GM21528 (cell line): ENCODE results near the gene FSHR.

Experiments
- ATAC-seq: cut with Tn5 transposase; IDR thresholded peaks from one replicate; pipeline ENCODE4 v1.9.1; 2021; ENCODE audit warnings: mild to moderate bottlenecking, moderate library complexity; ENCODE audit not compliant: unreplicated experiment, low FRiP score

The FSHR gene, protein sequence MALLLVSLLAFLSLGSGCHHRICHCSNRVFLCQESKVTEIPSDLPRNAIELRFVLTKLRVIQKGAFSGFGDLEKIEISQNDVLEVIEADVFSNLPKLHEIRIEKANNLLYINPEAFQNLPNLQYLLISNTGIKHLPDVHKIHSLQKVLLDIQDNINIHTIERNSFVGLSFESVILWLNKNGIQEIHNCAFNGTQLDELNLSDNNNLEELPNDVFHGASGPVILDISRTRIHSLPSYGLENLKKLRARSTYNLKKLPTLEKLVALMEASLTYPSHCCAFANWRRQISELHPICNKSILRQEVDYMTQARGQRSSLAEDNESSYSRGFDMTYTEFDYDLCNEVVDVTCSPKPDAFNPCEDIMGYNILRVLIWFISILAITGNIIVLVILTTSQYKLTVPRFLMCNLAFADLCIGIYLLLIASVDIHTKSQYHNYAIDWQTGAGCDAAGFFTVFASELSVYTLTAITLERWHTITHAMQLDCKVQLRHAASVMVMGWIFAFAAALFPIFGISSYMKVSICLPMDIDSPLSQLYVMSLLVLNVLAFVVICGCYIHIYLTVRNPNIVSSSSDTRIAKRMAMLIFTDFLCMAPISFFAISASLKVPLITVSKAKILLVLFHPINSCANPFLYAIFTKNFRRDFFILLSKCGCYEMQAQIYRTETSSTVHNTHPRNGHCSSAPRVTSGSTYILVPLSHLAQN

DNA sequence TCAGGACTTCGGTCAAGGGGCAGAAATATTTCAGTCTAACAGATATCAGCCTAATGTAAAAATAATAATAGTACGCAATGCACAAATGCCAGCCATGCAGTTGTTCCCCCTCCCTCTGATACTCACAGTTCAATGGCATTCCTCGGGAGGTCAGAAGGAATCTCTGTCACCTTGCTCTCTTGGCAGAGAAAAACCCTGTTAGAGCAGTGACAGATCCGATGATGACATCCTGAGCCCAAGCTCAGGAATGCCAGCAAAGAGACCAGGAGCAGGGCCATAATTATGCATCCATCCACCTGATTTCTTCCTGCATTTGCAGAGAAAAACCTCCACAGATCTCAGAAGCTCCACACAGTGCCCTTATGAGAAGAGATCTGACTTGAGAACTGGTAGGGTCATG is at the start of gene FSHR:
TSS of gene FSHR (minus strand) at position 376 of the 400 bp plus-strand sequence. CDS start at position 278, 98 bp downstream.
- ATAC-seq = no peak

DNA sequence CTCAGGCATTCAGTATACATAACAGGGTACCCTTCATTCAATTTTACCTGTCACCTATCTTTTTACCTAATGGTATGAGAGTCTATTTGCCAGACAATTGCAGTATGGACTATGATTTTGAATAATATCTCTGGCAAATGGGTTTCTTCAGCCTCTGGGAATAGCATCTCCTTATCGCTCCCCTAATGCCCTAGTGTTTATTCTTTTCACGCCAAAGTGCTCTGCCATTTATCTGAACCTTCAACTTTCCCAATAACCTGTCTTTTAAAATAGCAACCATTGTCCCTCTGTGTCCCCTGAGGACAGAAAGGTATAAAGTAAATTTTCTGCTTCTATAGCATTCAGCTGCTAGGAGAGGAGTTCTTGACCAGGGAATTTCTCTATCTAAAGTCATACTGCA is 45.0 kb upstream of the FSHR start:
- no peak for ATAC-seq

DNA sequence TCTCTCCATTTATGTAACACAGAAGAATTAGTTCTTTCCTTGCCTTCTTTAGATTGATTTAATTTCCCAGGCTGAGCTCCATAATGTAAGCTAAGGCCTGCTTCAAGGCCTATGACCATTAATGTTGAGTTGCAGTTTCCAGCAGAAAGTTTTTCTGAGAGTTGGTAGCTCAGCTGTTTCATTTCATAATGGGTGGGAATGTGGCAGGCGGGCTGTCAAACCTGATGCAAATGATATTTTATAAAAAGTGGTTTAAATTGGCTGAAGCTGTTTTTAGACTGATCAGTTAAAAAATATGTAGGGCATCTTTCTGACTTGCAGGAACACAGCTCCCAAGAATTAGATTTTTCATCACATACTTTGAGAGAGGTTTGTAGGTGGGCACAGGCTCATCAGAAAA is 40.4 kb upstream of the FSHR start:
- no peak for ATAC-seq

DNA sequence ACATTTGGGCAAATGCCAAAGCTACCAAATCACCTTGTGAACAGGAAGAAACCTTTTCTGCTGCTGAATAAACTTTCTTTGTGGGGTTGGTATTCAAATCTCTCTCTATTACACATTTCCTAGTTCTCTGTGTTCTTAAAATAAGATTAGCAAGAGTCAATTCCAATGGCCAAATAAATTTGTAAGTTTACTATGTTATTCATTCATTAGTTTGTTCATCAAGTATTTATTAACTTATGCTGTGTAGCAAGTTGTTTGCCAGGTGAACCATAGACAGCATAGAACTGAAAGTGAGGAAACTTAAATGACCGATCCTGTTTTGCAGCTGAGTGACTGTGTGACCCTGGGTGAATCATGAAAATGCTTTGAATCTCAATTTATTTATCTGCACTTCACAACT is 37.7 kb upstream of the FSHR start:
- no peak for ATAC-seq

DNA sequence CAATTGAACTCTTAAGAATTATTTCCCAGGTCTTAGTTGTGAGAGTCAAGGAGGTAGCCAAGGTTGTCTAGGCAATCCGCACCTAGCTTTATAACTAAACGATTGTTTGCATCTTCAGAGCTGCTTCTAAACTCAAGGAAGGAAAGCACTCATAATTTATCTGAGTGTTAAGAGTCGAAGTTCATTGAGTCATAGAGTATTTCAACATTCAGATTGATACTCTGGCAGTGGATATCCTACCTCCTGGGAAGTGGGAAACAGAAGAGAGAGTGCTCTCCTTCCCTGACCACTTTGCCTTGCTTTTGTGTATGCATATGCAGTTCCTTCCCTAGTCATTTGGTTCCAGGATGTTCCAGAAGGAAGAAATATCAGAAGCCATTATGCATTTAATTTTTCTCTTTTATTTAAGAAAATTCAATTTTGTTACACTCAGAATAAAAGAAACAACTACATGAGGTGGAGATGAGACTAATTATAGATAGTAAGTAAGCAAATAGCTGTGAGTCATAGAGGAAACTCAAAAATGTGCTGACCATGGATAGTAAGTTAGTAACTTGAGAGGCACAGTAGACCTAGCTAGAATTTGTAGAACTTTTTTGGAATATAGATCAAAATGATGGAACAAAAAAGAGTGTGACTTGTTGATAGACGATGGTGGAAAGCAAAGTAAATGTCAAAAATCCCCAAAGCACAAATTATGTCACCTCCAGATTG is 35.4 kb upstream of the FSHR start:
- no peak for ATAC-seq

DNA sequence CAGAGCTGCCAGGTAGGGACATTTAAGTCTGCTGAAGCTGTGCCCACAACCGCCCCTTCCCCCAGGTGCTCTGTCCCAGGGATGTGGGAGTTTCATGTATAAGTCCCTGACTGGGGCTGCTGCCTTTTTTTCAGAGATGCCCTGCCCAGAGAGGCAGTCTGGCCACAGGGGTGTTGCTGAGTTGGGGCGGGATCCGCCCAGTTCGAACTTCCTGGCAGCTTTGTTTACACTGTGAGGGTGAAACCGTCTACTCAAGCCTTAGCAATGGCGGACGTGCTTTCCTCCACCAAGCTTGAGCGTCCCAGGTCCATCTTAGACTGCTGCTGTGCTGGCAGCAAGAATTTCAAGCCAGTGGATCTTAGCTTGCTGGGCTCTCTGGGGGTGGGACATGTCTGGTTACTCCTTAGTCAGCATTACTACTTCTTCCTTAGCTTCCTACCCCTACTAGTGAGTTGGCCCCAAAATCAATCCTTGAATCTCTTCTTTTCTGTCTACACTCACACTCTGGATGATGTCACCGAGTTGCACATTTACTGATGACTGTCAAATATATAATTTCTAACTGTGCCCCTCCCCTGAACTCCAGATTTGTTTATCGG is 31.8 kb upstream of the FSHR start:
- ATAC-seq = no peak

DNA sequence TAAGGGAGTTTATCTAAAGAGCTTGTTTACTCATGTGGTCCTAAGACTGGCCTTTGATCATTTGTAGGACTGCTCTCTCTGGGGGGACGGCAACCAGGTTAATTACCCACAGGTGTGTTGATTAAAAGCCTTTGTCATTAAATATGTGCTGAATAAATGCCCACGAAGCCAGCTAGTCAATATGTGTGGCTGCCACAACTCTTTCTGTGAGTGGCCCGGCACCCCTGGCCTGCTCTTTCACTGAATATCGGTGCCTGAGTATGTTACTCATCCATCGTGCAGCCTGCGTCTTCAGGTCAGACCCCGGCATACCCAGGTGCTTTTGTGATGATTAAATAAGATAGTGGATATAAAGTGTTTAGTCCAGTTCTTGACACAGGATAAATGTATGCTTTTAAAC is 24.3 kb upstream of the FSHR start:
- ATAC-seq = no peak

DNA sequence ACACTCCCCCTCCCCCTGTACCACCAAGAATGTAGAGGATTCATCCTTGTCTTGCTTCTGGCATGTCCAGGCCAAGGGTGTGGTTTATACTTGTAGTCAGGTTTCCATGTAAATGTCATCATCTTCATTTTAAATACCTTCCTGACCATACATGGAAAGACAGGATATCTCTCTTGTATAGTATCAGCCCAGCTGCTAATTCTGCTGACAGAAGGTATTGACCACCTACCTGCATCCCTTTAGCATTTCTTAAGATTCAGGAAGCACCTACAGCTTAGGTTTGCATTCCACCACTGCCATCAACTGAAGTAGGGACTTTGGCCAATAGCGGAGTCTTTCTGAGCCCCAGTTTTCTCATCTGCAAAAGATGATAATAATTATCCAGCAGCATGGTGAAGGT is 22.9 kb upstream of the FSHR start:
- no peak for ATAC-seq

DNA sequence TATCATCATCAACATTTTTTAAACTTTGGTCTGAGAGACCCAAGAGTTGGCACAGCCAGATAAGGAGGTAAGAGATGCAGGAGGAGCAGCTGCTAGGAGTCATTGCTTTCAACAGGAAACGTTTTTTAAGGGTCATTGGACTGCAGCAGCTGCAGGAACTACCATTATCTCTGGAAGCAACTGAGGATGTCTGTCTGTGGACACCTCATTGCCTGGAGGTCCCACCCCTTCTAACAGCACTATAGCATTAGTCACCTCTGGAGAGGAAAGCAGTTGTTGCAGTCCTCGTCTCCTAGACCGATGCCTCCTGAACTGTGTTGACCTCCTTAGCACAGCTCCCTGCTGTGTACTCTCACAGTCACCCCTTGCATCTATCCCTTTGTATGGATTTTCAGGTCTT is 21.5 kb upstream of the FSHR start:
- ATAC-seq = no peak

DNA sequence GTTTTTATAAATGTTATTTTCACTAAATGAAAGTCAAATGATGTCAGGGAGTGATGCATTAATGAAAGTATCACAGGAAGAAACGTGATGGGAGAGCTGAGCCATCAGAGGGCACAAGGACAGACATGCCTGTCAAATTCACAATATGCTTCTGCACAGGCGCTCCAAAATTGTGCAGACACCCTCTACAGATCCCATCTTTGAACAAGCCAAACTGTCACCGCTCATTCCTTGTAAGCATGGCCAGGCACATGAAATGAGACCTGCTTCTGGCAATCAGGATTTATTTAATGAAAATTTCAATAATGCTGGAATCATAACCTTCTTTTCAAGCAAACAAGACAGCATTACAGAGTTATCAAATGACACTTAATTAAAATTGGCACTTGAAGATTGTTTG is 20.4 kb upstream of the FSHR start:
- no peak for ATAC-seq

DNA sequence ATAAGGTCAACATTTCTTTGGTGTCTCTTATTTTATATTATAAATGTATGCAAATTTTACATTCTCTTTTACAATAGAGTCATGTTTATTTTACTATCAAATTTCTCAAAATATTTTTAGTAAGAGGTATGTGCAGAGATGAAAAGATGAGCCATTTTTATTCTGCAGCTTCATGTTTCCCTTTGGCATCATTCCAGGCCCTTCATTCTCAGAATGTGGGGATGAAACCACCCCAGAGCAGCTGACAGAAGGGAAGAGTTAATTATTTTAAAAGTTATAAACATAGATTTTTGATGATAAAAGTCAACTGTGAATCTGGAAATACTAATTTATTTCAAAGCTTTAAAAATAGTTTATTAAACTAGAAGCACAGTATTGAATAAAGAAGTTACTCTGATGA is 12.8 kb upstream of the FSHR start:
- no peak for ATAC-seq

DNA sequence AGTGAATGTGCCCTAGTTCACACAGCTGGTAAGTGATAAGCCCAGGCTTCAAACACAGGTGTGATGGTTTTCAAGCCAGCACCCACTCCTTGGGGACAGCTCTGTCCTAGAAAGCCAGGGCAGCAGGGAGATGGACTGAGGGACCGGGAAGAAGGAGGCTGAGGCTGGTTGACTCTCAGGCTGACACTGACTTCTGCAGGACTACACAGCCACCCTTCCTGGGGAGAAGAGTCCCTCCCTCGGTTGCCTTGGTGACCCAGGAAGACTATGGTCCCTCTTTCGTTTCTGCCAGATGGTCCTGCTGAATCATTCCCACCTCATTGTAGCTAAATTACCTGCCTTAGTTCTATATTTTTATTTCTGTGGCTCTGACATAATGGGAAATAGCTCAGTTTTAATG is 11.3 kb upstream of the FSHR start:
- no peak for ATAC-seq

DNA sequence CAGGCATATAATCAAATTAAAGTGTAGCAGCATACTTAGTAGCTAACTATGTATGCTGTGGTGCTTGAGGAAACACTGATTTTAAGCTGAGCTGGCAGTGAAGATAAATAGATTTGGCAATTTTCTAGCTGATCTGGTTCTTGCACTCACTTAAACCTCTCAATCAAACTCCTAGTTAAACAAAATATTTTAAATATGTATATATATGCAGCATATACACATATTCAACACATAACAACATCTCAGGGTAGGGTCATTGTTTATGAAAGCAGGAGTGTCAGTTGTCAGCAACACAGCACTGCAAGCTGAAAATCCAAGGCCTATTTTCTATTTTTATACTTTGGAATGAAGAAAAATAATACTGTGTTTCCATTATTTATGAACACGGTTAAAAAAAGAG is 10.4 kb upstream of the FSHR start:
- no peak for ATAC-seq

DNA sequence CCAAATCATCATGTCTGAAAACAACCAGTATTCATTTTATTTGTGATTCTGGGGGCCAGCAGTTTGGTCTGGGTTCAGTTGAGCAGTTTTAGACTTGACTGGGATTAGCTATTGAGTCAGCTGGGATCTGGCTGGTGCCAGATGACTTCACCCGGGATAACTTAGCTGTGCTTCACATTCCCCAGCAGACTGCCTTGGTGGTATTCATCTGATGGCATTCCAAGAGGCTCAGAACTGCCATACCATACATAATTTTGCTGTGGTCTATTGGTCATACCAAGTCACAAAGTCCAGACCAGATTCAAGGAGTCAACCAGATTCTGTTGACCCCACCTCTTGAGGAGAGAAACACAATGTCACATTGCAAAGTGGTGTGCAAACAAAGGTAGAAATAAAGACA is 7.8 kb upstream of the FSHR start:
- no peak for ATAC-seq

DNA sequence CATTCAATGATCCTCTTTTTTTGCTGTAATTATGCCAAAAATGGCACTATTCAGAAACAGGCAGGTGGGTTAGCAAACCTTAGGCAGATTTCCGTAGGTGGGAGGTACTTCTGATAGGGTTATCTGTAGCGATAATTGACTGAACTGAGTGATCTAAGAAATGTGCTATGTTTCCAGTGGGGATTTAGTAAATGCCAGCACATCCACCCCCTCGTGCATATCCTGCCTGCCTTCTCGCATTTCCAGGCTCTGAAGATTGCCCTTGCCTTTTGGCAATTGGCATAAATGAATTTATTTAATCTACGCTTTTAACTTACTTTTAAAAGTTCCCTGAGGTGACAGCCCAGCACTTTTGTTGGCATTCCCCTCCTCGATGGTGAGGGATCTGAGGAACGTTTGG is 576 bp upstream of the FSHR start:
- ATAC-seq = no peak

DNA sequence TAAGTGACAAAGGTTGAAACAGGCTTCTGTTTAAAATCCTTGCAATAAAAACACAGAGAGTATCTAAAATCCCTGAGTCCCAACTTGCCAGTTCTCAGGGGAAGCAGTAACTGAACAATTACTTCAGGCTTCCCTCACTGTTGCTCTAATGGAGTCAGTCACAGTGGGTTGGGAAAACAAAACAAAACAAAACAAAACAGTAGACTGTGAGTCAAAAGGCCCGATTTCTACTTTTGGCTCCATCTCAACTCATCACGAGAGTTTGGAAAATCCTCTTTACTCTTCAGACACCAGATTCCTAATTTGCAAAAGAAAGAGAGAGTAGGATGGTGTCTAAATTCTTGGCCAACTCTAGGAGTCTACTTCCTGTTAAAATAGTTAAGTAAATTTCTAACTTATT is 1.1 kb downstream of the FSHR start:
- ATAC-seq = no peak

DNA sequence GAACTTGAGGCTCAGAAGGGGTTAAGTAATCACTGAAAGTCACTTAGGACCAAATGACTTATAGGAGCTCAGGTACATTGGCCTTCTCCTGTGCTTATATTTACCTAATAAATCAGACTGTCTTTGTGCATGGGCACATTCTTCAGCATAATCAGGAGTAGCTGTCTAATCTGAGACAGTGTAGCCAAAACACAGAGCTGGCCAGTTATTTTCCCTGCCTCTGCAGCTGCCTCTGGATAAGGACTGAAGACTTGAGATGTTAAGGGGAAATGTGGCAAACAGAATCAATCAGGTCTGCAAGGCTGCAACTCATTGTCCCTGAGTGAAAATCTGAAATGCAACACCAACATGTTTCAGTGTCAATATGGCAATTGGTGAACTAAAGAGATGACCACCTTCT is 1.5 kb downstream of the FSHR start:
- ATAC-seq = no peak

DNA sequence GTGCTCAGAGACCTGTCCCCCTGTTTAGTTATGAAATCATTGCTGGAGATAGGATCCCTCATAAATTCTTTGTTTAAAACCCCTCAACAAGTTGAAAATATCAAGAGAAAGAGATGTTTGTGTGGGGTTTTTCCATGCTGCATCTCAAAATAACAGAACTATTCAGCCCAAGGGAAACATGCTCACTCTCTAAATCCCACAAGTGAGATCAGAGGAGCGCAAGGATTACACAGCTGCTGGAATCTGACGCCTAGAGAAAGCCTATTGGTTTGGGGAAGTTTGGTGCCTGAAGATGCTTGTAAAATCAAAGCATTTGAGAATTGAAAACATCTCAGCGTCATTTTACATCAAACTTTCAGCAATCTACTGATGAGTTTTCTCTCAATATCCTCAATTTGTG is 7.9 kb downstream of the FSHR start:
- no peak for ATAC-seq

DNA sequence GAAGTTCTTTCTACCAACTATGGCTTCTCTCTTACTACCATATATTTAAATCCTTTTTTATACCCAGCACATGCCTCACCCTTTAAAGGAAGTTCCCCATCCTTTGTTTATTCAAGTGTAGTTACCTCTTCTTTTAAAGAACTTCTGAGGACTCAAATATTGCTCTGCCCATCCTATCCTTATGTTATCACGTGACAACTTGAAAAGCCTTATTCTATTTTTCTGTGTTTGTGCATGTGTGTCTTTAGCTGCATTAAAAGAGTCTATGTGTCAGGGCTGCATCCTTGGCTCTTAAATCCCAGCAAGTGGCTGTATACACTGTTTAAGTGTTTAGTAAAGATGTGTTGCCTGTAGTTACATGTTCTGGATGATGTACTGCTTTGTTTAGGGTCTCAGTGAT is 22.5 kb downstream of the FSHR start:
- ATAC-seq = no peak

DNA sequence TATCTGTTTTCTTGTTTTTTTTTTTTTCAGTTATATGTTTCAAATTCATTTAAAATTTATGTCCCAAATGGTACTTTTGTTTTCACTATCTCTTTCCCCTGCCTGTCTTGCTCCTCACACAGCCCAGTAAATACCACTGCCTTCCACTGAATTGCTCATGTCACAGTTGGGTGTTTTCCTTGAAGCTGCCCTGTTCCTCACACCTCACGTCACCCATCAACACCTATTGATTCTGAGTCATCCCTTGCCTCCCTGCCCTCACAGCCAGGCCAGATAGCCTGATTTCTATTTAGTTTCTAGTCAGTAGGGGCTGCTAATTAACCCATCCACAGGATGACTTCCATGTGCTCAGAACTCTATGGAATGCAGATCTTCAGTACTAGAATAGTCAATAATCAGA is 25.3 kb downstream of the FSHR start:
- peak; percentile 96 for ATAC-seq

DNA sequence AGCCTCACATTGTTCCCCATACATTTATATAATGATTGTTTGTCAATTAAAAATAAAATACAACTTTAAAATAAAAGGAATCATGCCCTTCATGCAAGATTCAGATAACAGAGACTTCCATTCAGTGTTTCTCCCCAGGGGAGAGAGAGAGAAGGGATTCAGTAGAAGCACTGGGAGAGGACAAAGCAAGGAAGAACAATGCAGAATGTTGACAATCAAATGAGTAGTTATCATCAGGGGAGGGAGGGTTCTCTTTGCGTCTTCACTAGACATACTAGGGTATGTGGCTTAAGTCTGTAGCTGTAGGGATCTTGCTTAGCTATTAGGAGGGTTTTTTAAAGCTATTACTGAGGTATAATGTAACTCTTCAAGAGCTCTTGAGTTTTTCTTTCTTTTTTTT is 30.7 kb downstream of the FSHR start:
- ATAC-seq = no peak
